ENCODE data around the gene MISP3. TPM values are rescaled to one million over a fixed set of nuclear protein-coding genes. Genes with fewer than 3 reads are reported as not detected.

The MISP3 gene
- total RNA-seq, 1 experiment from 2014 or later: 0.74 TPM

- no peak for DNase-seq (ENCODE audit: low spot score)
Observed at GRCh38 chr19:14102102-14102696, 29.6 kb downstream of the MISP3 start.

- DNase-seq (ENCODE audit: low spot score): no peak
Observed at GRCh38 chr19:14102756-14103155, 30.2 kb downstream of the MISP3 start.

GRCh38 chr19:14103310-14103709 lies 30.7 kb downstream of the MISP3 start:
- no peak for DNase-seq (ENCODE audit: low spot score)

GRCh38 chr19:14105680-14106079 lies 33.1 kb downstream of the MISP3 start:
- DNase-seq (ENCODE audit: low spot score): no peak

- DNase-seq (ENCODE audit: low spot score): no peak
Observed at GRCh38 chr19:14106840-14107239, 34.3 kb downstream of the MISP3 start.

GRCh38 chr19:14107581-14108461 lies 35.2 kb downstream of the MISP3 start:
- DNase-seq (ENCODE audit: low spot score): no peak

- no peak for DNase-seq (ENCODE audit: low spot score)
Observed at GRCh38 chr19:14110650-14111049, 38.1 kb downstream of the MISP3 start.

- DNase-seq (ENCODE audit: low spot score): no peak
Observed at GRCh38 chr19:14111486-14111885, 38.9 kb downstream of the MISP3 start.

- no peak for DNase-seq (ENCODE audit: low spot score)
Observed at GRCh38 chr19:14112051-14112808, 39.6 kb downstream of the MISP3 start.

GRCh38 chr19:14112809-14113385 lies 40.3 kb downstream of the MISP3 start:
- no peak for DNase-seq (ENCODE audit: low spot score)

GRCh38 chr19:14113762-14114414 lies 41.3 kb downstream of the MISP3 start:
- no peak for DNase-seq (ENCODE audit: low spot score)

GRCh38 chr19:14114439-14114838 lies 41.9 kb downstream of the MISP3 start:
- no peak for DNase-seq (ENCODE audit: low spot score)

GRCh38 chr19:14114854-14115253 lies 42.3 kb downstream of the MISP3 start:
- DNase-seq (ENCODE audit: low spot score): no peak

GRCh38 chr19:14115756-14116155 lies 43.2 kb downstream of the MISP3 start:
- no peak for DNase-seq (ENCODE audit: low spot score)

- no peak for DNase-seq (ENCODE audit: low spot score)
Observed at GRCh38 chr19:14116525-14116917, 43.9 kb downstream of the MISP3 start.

- DNase-seq (ENCODE audit: low spot score): no peak
Observed at GRCh38 chr19:14116918-14117578, 44.5 kb downstream of the MISP3 start.

GRCh38 chr19:14117668-14118164 lies 45.1 kb downstream of the MISP3 start, which contains the start of gene PRKACA:
Gene PRKACA (minus strand): TSS chr19:14117762. CDS start chr19:14117547, 215 bp downstream.
- peak; percentile 91 for DNase-seq (ENCODE audit: low spot score)

- peak; percentile 36 for DNase-seq (ENCODE audit: low spot score)
Observed at GRCh38 chr19:14118165-14119051, 45.8 kb downstream of the MISP3 start.

GRCh38 chr19:14119146-14119545 lies 46.6 kb downstream of the MISP3 start:
- DNase-seq (ENCODE audit: low spot score): no peak

All from HT-29 (cell line).